ENCODE measurements around the gene PSMB7. TPM values are rescaled to one million over a fixed set of nuclear protein-coding genes. Genes with fewer than 3 reads are reported as not detected.

Gene PSMB7
- total RNA-seq, 1 donor from 2014 or later: 73.5 TPM

- Histone ChIP-seq H3K27ac (no peak overlapping the region), H3K27me3 (no peaks in the 10 kb centered on the region), H3K36me3 (peaks cover 9% of the 10 kb centered on the region), H3K4me1 (peaks cover 8% of the 10 kb centered on the region), H3K4me3 (no peak overlapping the region), H3K9me3 (no peaks in the 10 kb centered on the region)
- intact Hi-C loops (cut with DNase I): no loop called here
- TF ChIP-seq CTCF (IDR thresholded peaks at IDR 0.05): no peak
- DNase-seq (no peak), ATAC-seq (peak; percentile 46)
These were observed 46.5 kb downstream of the PSMB7 start for GRCh38 chr9:124368692-124369091.

- Histone ChIP-seq H3K36me3 (peaks cover 9% of the 10 kb centered on the region), H3K4me1 (peaks cover 8% of the 10 kb centered on the region), H3K9me3 (no peaks in the 10 kb centered on the region), H3K27me3 (no peaks in the 10 kb centered on the region), H3K4me3 (no peak overlapping the region), H3K27ac (no peak overlapping the region)
- intact Hi-C loops (cut with DNase I): no loop called here
- no peak for TF ChIP-seq CTCF (IDR thresholded peaks at IDR 0.05)
- DNase-seq: no peak
- ATAC-seq: no peak
These were observed 48.6 kb downstream of the PSMB7 start for GRCh38 chr9:124366476-124367220.

GRCh38 chr9:124365036-124365435, 50.2 kb downstream of the PSMB7 start:
- TF ChIP-seq CTCF (IDR thresholded peaks at IDR 0.05): no peak
- Histone ChIP-seq H3K27me3 (no peaks in the 10 kb centered on the region), H3K4me3 (no peak overlapping the region), H3K27ac (no peak overlapping the region), H3K9me3 (no peaks in the 10 kb centered on the region), H3K4me1 (no peaks in the 10 kb centered on the region), H3K36me3 (peaks cover 9% of the 10 kb centered on the region)
- no peak for ATAC-seq
- intact Hi-C loops (cut with DNase I): no loop called here
- DNase-seq: no peak

- DNase-seq: no peak
- TF ChIP-seq CTCF (IDR thresholded peaks at IDR 0.05): no peak
- intact Hi-C loops (cut with DNase I): no loop called here
These were observed 51.1 kb downstream of the PSMB7 start for GRCh38 chr9:124364141-124364540.

GRCh38 chr9:124363326-124364096, 51.7 kb downstream of the PSMB7 start:
- H3K36me3 ChIP-seq: peaks cover 17% of the 10 kb centered on the region
- H3K27ac ChIP-seq: no peak overlapping the region
- no peaks in the 10 kb centered on the region for H3K9me3 ChIP-seq
- DNase-seq (no peak), ATAC-seq (no peak)
- H3K4me3 ChIP-seq: no peak overlapping the region
- intact Hi-C loops (cut with DNase I): no loop called here
- TF ChIP-seq CTCF (IDR thresholded peaks at IDR 0.05): no peak
- no peaks in the 10 kb centered on the region for H3K4me1 ChIP-seq
- H3K27me3 ChIP-seq: no peaks in the 10 kb centered on the region

More at GRCh38 chr9:124364141-124364540, 51.1 kb downstream of the PSMB7 start:
- Histone ChIP-seq H3K27me3 (no peaks in the 10 kb centered on the region), H3K4me1 (no peaks in the 10 kb centered on the region), H3K36me3 (peaks cover 16% of the 10 kb centered on the region), H3K27ac (no peak overlapping the region), H3K4me3 (no peak overlapping the region), H3K9me3 (no peaks in the 10 kb centered on the region)
- ATAC-seq: no peak
